ENCODE data around the gene ADGRD2.

Gene ADGRD2

GRCh38 chr9:124438091-124438490, 12.2 kb upstream of the ADGRD2 start:
- DNase-seq (ENCODE audit: low read depth in 2 of 3, low spot score in 2 of 3), result no peak

GRCh38 chr9:124439086-124439485, 11.2 kb upstream of the ADGRD2 start:
- no peak for DNase-seq (ENCODE audit: low read depth in 2 of 3, low spot score in 2 of 3)

GRCh38 chr9:124439686-124440243, 10.5 kb upstream of the ADGRD2 start:
- no peak for DNase-seq (ENCODE audit: low read depth in 2 of 3, low spot score in 2 of 3)

GRCh38 chr9:124440786-124441185, 9.5 kb upstream of the ADGRD2 start:
- DNase-seq (ENCODE audit: low read depth in 2 of 3, low spot score in 2 of 3), result no peak

- DNase-seq (ENCODE audit: low read depth in 2 of 3, low spot score in 2 of 3), result no peak
Measured at GRCh38 chr9:124441291-124441690, 9.0 kb upstream of the ADGRD2 start.

GRCh38 chr9:124442379-124442778, 7.9 kb upstream of the ADGRD2 start:
- no peak for DNase-seq (ENCODE audit: low read depth in 2 of 3, low spot score in 2 of 3)

- no peak for DNase-seq (ENCODE audit: low read depth in 2 of 3, low spot score in 2 of 3)
Measured at GRCh38 chr9:124442826-124443225, 7.4 kb upstream of the ADGRD2 start.

GRCh38 chr9:124443625-124444024, 6.6 kb upstream of the ADGRD2 start:
- DNase-seq (ENCODE audit: low read depth in 2 of 3, low spot score in 2 of 3), result no peak

GRCh38 chr9:124444166-124444565, 6.1 kb upstream of the ADGRD2 start:
- DNase-seq (ENCODE audit: low read depth in 2 of 3, low spot score in 2 of 3), result no peak

GRCh38 chr9:124447297-124447661, 3.0 kb upstream of the ADGRD2 start:
- DNase-seq (ENCODE audit: low read depth in 2 of 3, low spot score in 2 of 3), result no peak

- no peak for DNase-seq (ENCODE audit: low read depth in 2 of 3, low spot score in 2 of 3)
Measured at GRCh38 chr9:124448019-124448418, 2.2 kb upstream of the ADGRD2 start.

- no peak for DNase-seq (ENCODE audit: low read depth in 2 of 3, low spot score in 2 of 3)
Measured at GRCh38 chr9:124449381-124450151, 685 bp upstream of the ADGRD2 start.

GRCh38 chr9:124450931-124451661, 845 bp downstream of the ADGRD2 start:
- no peak for DNase-seq (ENCODE audit: low read depth in 2 of 3, low spot score in 2 of 3)

- no peak for DNase-seq (ENCODE audit: low read depth in 2 of 3, low spot score in 2 of 3)
Measured at GRCh38 chr9:124452326-124452725, 2.1 kb downstream of the ADGRD2 start.

GRCh38 chr9:124452841-124453585, 2.8 kb downstream of the ADGRD2 start:
- no peak for DNase-seq (ENCODE audit: low read depth in 2 of 3, low spot score in 2 of 3)

GRCh38 chr9:124453586-124454191, 3.4 kb downstream of the ADGRD2 start:
- no peak for DNase-seq (ENCODE audit: low read depth in 2 of 3, low spot score in 2 of 3)

GRCh38 chr9:124454296-124454695, 4.0 kb downstream of the ADGRD2 start:
- no peak for DNase-seq (ENCODE audit: low read depth in 2 of 3, low spot score in 2 of 3)

GRCh38 chr9:124454791-124455443, 4.7 kb downstream of the ADGRD2 start:
- no peak for DNase-seq (ENCODE audit: low read depth in 2 of 3, low spot score in 2 of 3)

- DNase-seq (ENCODE audit: low read depth in 2 of 3, low spot score in 2 of 3), result no peak
Measured at GRCh38 chr9:124455820-124456219, 5.6 kb downstream of the ADGRD2 start.

GRCh38 chr9:124456341-124457078, 6.3 kb downstream of the ADGRD2 start:
- DNase-seq (ENCODE audit: low read depth in 2 of 3, low spot score in 2 of 3), result no peak

Measured in activated CD8-positive, alpha-beta memory T cell treated with anti-CD3 and anti-CD28 coated beads for 48 hours (primary cell).